ENCODE data around the gene ZNF837. TPM values are rescaled to one million over a fixed set of nuclear protein-coding genes. Genes with fewer than 3 reads are reported as not detected.
"Not testable (repeated sequence)": the region's sequence is repeated elsewhere in the genome, so short reads cannot be mapped to it uniquely, and the experiment has no call there.

The ZNF837 gene
- total and polyA plus RNA-seq, 7 experiments from 2014 or later, result 1.4 to 15.6 (median 4.3) TPM

- no peak for ATAC-seq
- no peaks in the 10 kb centered on the region for H3K36me3 ChIP-seq (ENCODE audit: control insufficient read depth in 2 of 3, insufficient read depth in 3 of 3, low read length in 3 of 3)
- H3K4me1 Mint-ChIP-seq, result peaks cover 14 to 39% (median 30%) of the 10 kb centered on the region in 7 donors
- no peak for DNase-seq
- H3K4me3 ChIP-seq (ENCODE audit: low read length), result no peak overlapping the region
- peaks cover 0 to 3% (median 0%) of the 10 kb centered on the region in 11 donors for H3K9me3 Mint-ChIP-seq
- intact Hi-C loops (cut with micrococcal nuclease), result no loop called here
- H3K27ac Mint-ChIP-seq, result peak overlapping the region in 1 of 9 donors; percentile 54
- CTCF ChIA-PET, result no interaction called here
- POLR2A ChIA-PET, result no interaction called here
- H3K27me3 ChIP-seq (ENCODE audit: control insufficient read depth in 2 of 2, insufficient read depth in 2 of 2, low read length in 2 of 2), result no peaks in the 10 kb centered on the region
- peaks cover 4 to 7% of the 10 kb centered on the region in 2 donors for H3K4me1 ChIP-seq (ENCODE audit: control insufficient read depth in 2 of 2, insufficient read depth in 2 of 2, low read length in 2 of 2)
- H3K27me3 Mint-ChIP-seq, result peaks cover 0 to 5% (median 0%) of the 10 kb centered on the region in 5 donors
- H3K27ac ChIP-seq (ENCODE audit: low read depth, low read length), result no peak overlapping the region
- peaks cover 3 to 12% (median 6%) of the 10 kb centered on the region in 5 donors for H3K36me3 Mint-ChIP-seq
- no peaks in the 10 kb centered on the region for H3K9me3 ChIP-seq (ENCODE audit: control insufficient read depth in 2 of 3, low read length in 3 of 3)
- H3K4me3 Mint-ChIP-seq, result peak overlapping the region in 1 of 10 donors; percentile 1
Measured at GRCh38 chr19:58351990-58352755, 28.7 kb downstream of the ZNF837 start.

GRCh38 chr19:58351558-58351878 lies 29.3 kb downstream of the ZNF837 start:
- H3K36me3 ChIP-seq (ENCODE audit: control insufficient read depth in 2 of 3, insufficient read depth in 3 of 3, low read length in 3 of 3), result no peaks in the 10 kb centered on the region
- peaks cover 0 to 7% of the 10 kb centered on the region in 2 donors for H3K4me1 ChIP-seq (ENCODE audit: control insufficient read depth in 2 of 2, insufficient read depth in 2 of 2, low read length in 2 of 2)
- no peak overlapping the region for H3K27ac Mint-ChIP-seq
- intact Hi-C loops (cut with micrococcal nuclease), result no loop called here
- peaks cover 3 to 12% (median 6%) of the 10 kb centered on the region in 5 donors for H3K36me3 Mint-ChIP-seq
- ATAC-seq (no peak), DNase-seq (no peak)
- H3K27me3 ChIP-seq (ENCODE audit: control insufficient read depth in 2 of 2, insufficient read depth in 2 of 2, low read length in 2 of 2), result no peaks in the 10 kb centered on the region
- no peak overlapping the region for H3K27ac ChIP-seq (ENCODE audit: low read depth, low read length)
- no peaks in the 10 kb centered on the region for H3K9me3 ChIP-seq (ENCODE audit: control insufficient read depth in 2 of 3, low read length in 3 of 3)
- H3K9me3 Mint-ChIP-seq, result peaks cover 0 to 3% (median 0%) of the 10 kb centered on the region in 11 donors
- POLR2A ChIA-PET, result no interaction called here
- peaks cover 14 to 40% (median 30%) of the 10 kb centered on the region in 7 donors for H3K4me1 Mint-ChIP-seq
- H3K4me3 Mint-ChIP-seq, result no peak overlapping the region
- CTCF ChIA-PET, result no interaction called here
- no peak overlapping the region for H3K4me3 ChIP-seq (ENCODE audit: low read length)
- peaks cover 0 to 5% (median 0%) of the 10 kb centered on the region in 5 donors for H3K27me3 Mint-ChIP-seq

- Histone ChIP-seq H3K36me3 (ENCODE audit: control insufficient read depth in 2 of 3, insufficient read depth in 3 of 3, low read length in 3 of 3) (no peaks in the 10 kb centered on the region), H3K27me3 (ENCODE audit: control insufficient read depth in 2 of 2, insufficient read depth in 2 of 2, low read length in 2 of 2) (no peaks in the 10 kb centered on the region), H3K4me3 (ENCODE audit: low read length) (no peak overlapping the region), H3K4me1 (ENCODE audit: control insufficient read depth in 2 of 2, insufficient read depth in 2 of 2, low read length in 2 of 2) (peaks cover 0 to 7% of the 10 kb centered on the region in 2 donors), H3K9me3 (ENCODE audit: control insufficient read depth in 2 of 3, low read length in 3 of 3) (no peaks in the 10 kb centered on the region), H3K27ac (ENCODE audit: low read depth, low read length) (no peak overlapping the region)
- H3K27ac Mint-ChIP-seq, result no peak overlapping the region
- H3K4me1 Mint-ChIP-seq, result peaks cover 16 to 43% (median 30%) of the 10 kb centered on the region in 7 donors
- POLR2A ChIA-PET, result interaction anchor here (1.2 kb wide), 1 partner anchor 11 kb away, joined by 4 read pairs; no protein-coding TSS in a partner anchor
- H3K27me3 Mint-ChIP-seq, result peaks cover 0 to 5% (median 0%) of the 10 kb centered on the region in 5 donors
- CTCF ChIA-PET, result no interaction called here
- ATAC-seq, result no peak
- intact Hi-C loops (cut with micrococcal nuclease), result no loop called here
- H3K4me3 Mint-ChIP-seq, result no peak overlapping the region
- DNase-seq, result no peak
- peaks cover 3 to 13% (median 6%) of the 10 kb centered on the region in 5 donors for H3K36me3 Mint-ChIP-seq
- peaks cover 0 to 4% (median 0%) of the 10 kb centered on the region in 11 donors for H3K9me3 Mint-ChIP-seq
Measured at GRCh38 chr19:58350871-58351557, 29.8 kb downstream of the ZNF837 start.

GRCh38 chr19:58350001-58350861 lies 30.6 kb downstream of the ZNF837 start:
- Mint-ChIP-seq H3K36me3 (peaks cover 3 to 18% (median 6%) of the 10 kb centered on the region in 5 donors), H3K9me3 (peaks cover 0 to 4% (median 0%) of the 10 kb centered on the region in 11 donors), H3K27me3 (peaks cover 0 to 5% (median 0%) of the 10 kb centered on the region in 5 donors), H3K4me1 (peaks cover 22 to 45% (median 32%) of the 10 kb centered on the region in 7 donors), H3K27ac (no peak overlapping the region), H3K4me3 (peak overlapping the region in 1 of 10 donors; percentile 27)
- no peak overlapping the region for H3K4me3 ChIP-seq (ENCODE audit: low read length)
- ChIA-PET CTCF (interaction anchor here (0.6 kb wide), 1 partner anchor 123 kb away, joined by 3 read pairs; no protein-coding TSS in a partner anchor), POLR2A (interaction anchor here (1.2 kb wide), 1 partner anchor 11 kb away, joined by 4 read pairs; no protein-coding TSS in a partner anchor)
- H3K27ac ChIP-seq (ENCODE audit: low read depth, low read length), result no peak overlapping the region
- no peaks in the 10 kb centered on the region for H3K9me3 ChIP-seq (ENCODE audit: control insufficient read depth in 2 of 3, low read length in 3 of 3)
- H3K27me3 ChIP-seq (ENCODE audit: control insufficient read depth in 2 of 2, insufficient read depth in 2 of 2, low read length in 2 of 2), result no peaks in the 10 kb centered on the region
- intact Hi-C loops (cut with micrococcal nuclease), result no loop called here
- DNase-seq (no peak), ATAC-seq (no peak)
- peaks cover 0 to 7% of the 10 kb centered on the region in 2 donors for H3K4me1 ChIP-seq (ENCODE audit: control insufficient read depth in 2 of 2, insufficient read depth in 2 of 2, low read length in 2 of 2)
- no peaks in the 10 kb centered on the region for H3K36me3 ChIP-seq (ENCODE audit: control insufficient read depth in 2 of 3, insufficient read depth in 3 of 3, low read length in 3 of 3)

- POLR2A ChIA-PET, result no interaction called here
- CTCF ChIA-PET, result no interaction called here
- peak overlapping the region in 5 of 10 donors; percentile 5 to 45 (median 27) for H3K4me3 Mint-ChIP-seq
- H3K27me3 Mint-ChIP-seq, result peaks cover 0 to 5% (median 0%) of the 10 kb centered on the region in 5 donors
- ATAC-seq (no peak), DNase-seq (no peak)
- H3K9me3 Mint-ChIP-seq, result peaks cover 0 to 4% (median 0%) of the 10 kb centered on the region in 11 donors
- no peaks in the 10 kb centered on the region for H3K9me3 ChIP-seq (ENCODE audit: control insufficient read depth in 2 of 3, low read length in 3 of 3)
- intact Hi-C loops (cut with micrococcal nuclease), result loop anchor here in 1 of 2 donors (5.0 kb wide), 3 partner anchors 33 to 58 kb away; partner anchors contain the start of genes ERVK3-1, ZNF584 and ZNF837
- H3K27ac ChIP-seq (ENCODE audit: low read depth, low read length), result no peak overlapping the region
- no peaks in the 10 kb centered on the region for H3K36me3 ChIP-seq (ENCODE audit: control insufficient read depth in 2 of 3, insufficient read depth in 3 of 3, low read length in 3 of 3)
- peaks cover 3 to 18% (median 6%) of the 10 kb centered on the region in 5 donors for H3K36me3 Mint-ChIP-seq
- H3K4me1 Mint-ChIP-seq, result peaks cover 23 to 39% (median 29%) of the 10 kb centered on the region in 7 donors
- H3K4me3 ChIP-seq (ENCODE audit: low read length), result no peak overlapping the region
- no peak overlapping the region for H3K27ac Mint-ChIP-seq
- H3K4me1 ChIP-seq (ENCODE audit: control insufficient read depth in 2 of 2, insufficient read depth in 2 of 2, low read length in 2 of 2), result peaks cover 0 to 7% of the 10 kb centered on the region in 2 donors
- H3K27me3 ChIP-seq (ENCODE audit: control insufficient read depth in 2 of 2, insufficient read depth in 2 of 2, low read length in 2 of 2), result no peaks in the 10 kb centered on the region
Measured at GRCh38 chr19:58349590-58349989, 31.2 kb downstream of the ZNF837 start.

- H3K27me3 Mint-ChIP-seq; DNase-seq; H3K9me3 ChIP-seq (ENCODE audit: control insufficient read depth in 2 of 3, low read length in 3 of 3); H3K9me3 Mint-ChIP-seq; H3K4me1 ChIP-seq (ENCODE audit: control insufficient read depth in 2 of 2, insufficient read depth in 2 of 2, low read length in 2 of 2); H3K36me3 ChIP-seq (ENCODE audit: control insufficient read depth in 2 of 3, insufficient read depth in 3 of 3, low read length in 3 of 3); H3K27me3 ChIP-seq (ENCODE audit: control insufficient read depth in 2 of 2, insufficient read depth in 2 of 2, low read length in 2 of 2); CTCF ChIA-PET; ATAC-seq: not testable (repeated sequence)
- H3K27ac ChIP-seq (ENCODE audit: low read depth, low read length), result peak overlapping the region; percentile 73
- POLR2A ChIA-PET, result interaction anchor here (0.6 to 2.3 kb wide), 7 partner anchors 8 to 165 kb away, joined by 3 to 12 read pairs (median 3); partner anchors contain the start of genes ZNF274 and ZNF837
- H3K4me3 ChIP-seq (ENCODE audit: low read length), result peak overlapping the region; percentile 77
- intact Hi-C loops (cut with micrococcal nuclease), result loop anchor here in 1 of 2 donors (5.0 kb wide), 3 partner anchors 34 to 59 kb away; partner anchors contain the start of genes ERVK3-1, ZNF584 and ZNF837
- H3K36me3 Mint-ChIP-seq, result peaks cover 3 to 20% (median 6%) of the 10 kb centered on the region in 5 donors
- peak overlapping the region in 8 of 9 donors; percentile 71 to 93 (median 85) for H3K27ac Mint-ChIP-seq
- H3K4me1 Mint-ChIP-seq, result peaks cover 23 to 39% (median 29%) of the 10 kb centered on the region in 7 donors
- peak overlapping the region; percentile 86 to 97 (median 92) for H3K4me3 Mint-ChIP-seq
Measured at GRCh38 chr19:58348080-58348479, 32.8 kb downstream of the ZNF837 start.

Data from naive thymus-derived CD4-positive, alpha-beta T cell (primary cell).